A549 (cell line): ENCODE data around the gene GMEB2.

Source experiments
- CEBPB ChIP-seq, 2 experiments: fragments of >200 bp in 1 of 2; sonication (Bioruptor Twin) in 1 of 2; formaldehyde crosslinking in 1 of 2; IDR thresholded peaks; 2 replicates each; pipeline ENCODE4 v1.6.1; 2012 to 2016
- EP300 ChIP-seq, 2 experiments: fragments of >200 bp; sonication (Bioruptor Twin); formaldehyde crosslinking; IDR thresholded peaks; 2 replicates in 1 of 2; 3 replicates in 1 of 2; pipeline ENCODE4 v1.6.1; 2016 to 2017
- ESRRA ChIP-seq: fragments of 150-350 bp; IDR thresholded peaks from 2 replicates; pipeline ENCODE4 v1.6.1; 2014; ENCODE audit warnings: mild to moderate bottlenecking, low read length, borderline replicate concordance
- JUN ChIP-seq, 2 experiments: fragments of >200 bp; sonication (Bioruptor Twin); formaldehyde crosslinking; IDR thresholded peaks; 2 replicates in 1 of 2; 3 replicates in 1 of 2; pipeline ENCODE4 v1.6.1; 2016 to 2017
- MAX ChIP-seq: IDR thresholded peaks from 2 replicates; pipeline ENCODE4 v1.6.1; 2012
- MYC ChIP-seq: IDR thresholded peaks from 2 replicates; pipeline ENCODE4 v1.6.1; 2012; ENCODE audit warnings: mild to moderate bottlenecking, inconsistent platforms, low read length, improper control_type of control experiment, borderline replicate concordance
- POLR2A ChIP-seq: IDR thresholded peaks from 2 replicates; pipeline ENCODE4 v1.6.1; 2012; ENCODE audit warnings: mild to moderate bottlenecking, low read length
- RARB ChIP-seq: fragments of 250-450 bp; sonication (Bioruptor Pico); IDR thresholded peaks from 2 replicates; pipeline ENCODE4 v1.8.0; 2021; ENCODE audit warnings: mild to moderate bottlenecking, moderate library complexity
- ZFP36 ChIP-seq: fragments of 450-650 bp; IDR thresholded peaks from 2 replicates; pipeline ENCODE4 v1.6.1; 2014; ENCODE audit warnings: borderline replicate concordance; ENCODE audit not compliant: partially characterized antibody
- TF ChIP-seq, protein P1 (sequence below): fragments of >200 bp; sonication (Bioruptor Twin); formaldehyde crosslinking; IDR thresholded peaks from 3 replicates; pipeline ENCODE4 v1.6.1; 2016
- TF ChIP-seq, protein P2 (sequence below): fragments of >200 bp; sonication (Bioruptor Twin); formaldehyde crosslinking; IDR thresholded peaks from 3 replicates; pipeline ENCODE4 v1.5.1; 2016

GRCh38 chr20:63553251-63553932 lies 73.5 kb downstream of the GMEB2 start:
- TF ChIP-seq, protein P1, sequence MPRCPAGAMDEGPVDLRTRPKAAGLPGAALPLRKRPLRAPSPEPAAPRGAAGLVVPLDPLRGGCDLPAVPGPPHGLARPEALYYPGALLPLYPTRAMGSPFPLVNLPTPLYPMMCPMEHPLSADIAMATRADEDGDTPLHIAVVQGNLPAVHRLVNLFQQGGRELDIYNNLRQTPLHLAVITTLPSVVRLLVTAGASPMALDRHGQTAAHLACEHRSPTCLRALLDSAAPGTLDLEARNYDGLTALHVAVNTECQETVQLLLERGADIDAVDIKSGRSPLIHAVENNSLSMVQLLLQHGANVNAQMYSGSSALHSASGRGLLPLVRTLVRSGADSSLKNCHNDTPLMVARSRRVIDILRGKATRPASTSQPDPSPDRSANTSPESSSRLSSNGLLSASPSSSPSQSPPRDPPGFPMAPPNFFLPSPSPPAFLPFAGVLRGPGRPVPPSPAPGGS = no peak
- no peak for TF ChIP-seq MYC
- no peak for TF ChIP-seq MAX
- TF ChIP-seq RARB (CRISPR knock-in tag) = no peak
- no peak for TF ChIP-seq JUN (IDR thresholded peaks at IDR 0.05)
- TF ChIP-seq POLR2A = no peak
- TF ChIP-seq CEBPB (IDR thresholded peaks at IDR 0.05) = no peak
- TF ChIP-seq, protein P2, sequence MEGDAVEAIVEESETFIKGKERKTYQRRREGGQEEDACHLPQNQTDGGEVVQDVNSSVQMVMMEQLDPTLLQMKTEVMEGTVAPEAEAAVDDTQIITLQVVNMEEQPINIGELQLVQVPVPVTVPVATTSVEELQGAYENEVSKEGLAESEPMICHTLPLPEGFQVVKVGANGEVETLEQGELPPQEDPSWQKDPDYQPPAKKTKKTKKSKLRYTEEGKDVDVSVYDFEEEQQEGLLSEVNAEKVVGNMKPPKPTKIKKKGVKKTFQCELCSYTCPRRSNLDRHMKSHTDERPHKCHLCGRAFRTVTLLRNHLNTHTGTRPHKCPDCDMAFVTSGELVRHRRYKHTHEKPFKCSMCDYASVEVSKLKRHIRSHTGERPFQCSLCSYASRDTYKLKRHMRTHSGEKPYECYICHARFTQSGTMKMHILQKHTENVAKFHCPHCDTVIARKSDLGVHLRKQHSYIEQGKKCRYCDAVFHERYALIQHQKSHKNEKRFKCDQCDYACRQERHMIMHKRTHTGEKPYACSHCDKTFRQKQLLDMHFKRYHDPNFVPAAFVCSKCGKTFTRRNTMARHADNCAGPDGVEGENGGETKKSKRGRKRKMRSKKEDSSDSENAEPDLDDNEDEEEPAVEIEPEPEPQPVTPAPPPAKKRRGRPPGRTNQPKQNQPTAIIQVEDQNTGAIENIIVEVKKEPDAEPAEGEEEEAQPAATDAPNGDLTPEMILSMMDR = no peak
- no peak for TF ChIP-seq ESRRA
- no peak for TF ChIP-seq ZFP36
- TF ChIP-seq EP300 (IDR thresholded peaks at IDR 0.05) = no peak
